GM21528 (cell line): ENCODE measurements around the gene GPX3.

Experiments used
- ATAC-seq: cut with Tn5 transposase; IDR thresholded peaks from one replicate; pipeline ENCODE4 v1.9.1; 2021; ENCODE audit warnings: mild to moderate bottlenecking, moderate library complexity; ENCODE audit not compliant: unreplicated experiment, low FRiP score

The GPX3 gene

GRCh38 chr5:151020304-151021110, at the start of gene GPX3:
TSS of gene GPX3 (plus strand) at chr5:151020591. CDS start at chr5:151020655, 64 bp downstream.
- peak; percentile 57 for ATAC-seq

GRCh38 chr5:150978590-150978989, 41.8 kb upstream of the GPX3 start:
- ATAC-seq: no peak

GRCh38 chr5:150987746-150988145, 32.6 kb upstream of the GPX3 start:
- no peak for ATAC-seq

- ATAC-seq: no peak
Measured at GRCh38 chr5:150989695-150990094, 30.7 kb upstream of the GPX3 start.

- ATAC-seq: no peak
Measured at GRCh38 chr5:150992705-150993104, 27.7 kb upstream of the GPX3 start.

GRCh38 chr5:150993422-150993821, 27.0 kb upstream of the GPX3 start:
- no peak for ATAC-seq

GRCh38 chr5:150993826-150994412, 26.5 kb upstream of the GPX3 start:
- ATAC-seq: no peak

GRCh38 chr5:150999704-151000442, 20.5 kb upstream of the GPX3 start:
- no peak for ATAC-seq

- no peak for ATAC-seq
Measured at GRCh38 chr5:151001436-151001835, 19.0 kb upstream of the GPX3 start.

GRCh38 chr5:151002250-151002649, 18.1 kb upstream of the GPX3 start:
- ATAC-seq: no peak

- no peak for ATAC-seq
Measured at GRCh38 chr5:151002681-151003502, 17.5 kb upstream of the GPX3 start.

GRCh38 chr5:151003503-151003860, 16.9 kb upstream of the GPX3 start:
- ATAC-seq: no peak

GRCh38 chr5:151004499-151004898, 15.9 kb upstream of the GPX3 start:
- no peak for ATAC-seq

- no peak for ATAC-seq
Measured at GRCh38 chr5:151005187-151005949, 15.0 kb upstream of the GPX3 start.

- ATAC-seq: no peak
Measured at GRCh38 chr5:151005950-151006576, 14.3 kb upstream of the GPX3 start.

- ATAC-seq: no peak
Measured at GRCh38 chr5:151006704-151007334, 13.6 kb upstream of the GPX3 start.

- ATAC-seq: no peak
Measured at GRCh38 chr5:151007430-151008209, 12.8 kb upstream of the GPX3 start.

- ATAC-seq: no peak
Measured at GRCh38 chr5:151008210-151008491, 12.2 kb upstream of the GPX3 start.

GRCh38 chr5:151008906-151009305, 11.5 kb upstream of the GPX3 start:
- ATAC-seq: no peak
